Measurements from ENCODE around the gene SERGEF. TPM values are rescaled to one million over a fixed set of nuclear protein-coding genes. Genes with fewer than 3 reads are reported as not detected.

SERGEF gene
- total RNA-seq, 1 experiment from 2014 or later: 28.7 TPM

GRCh38 chr11:17763244-17763643 lies 249.6 kb downstream of the SERGEF start:
- ChIA-PET CTCF (no interaction called here), POLR2A (ENCODE audit: unreplicated experiment) (no interaction called here)
- Histone ChIP-seq H3K79me2 (ENCODE audit: low read depth) (no peaks in the 10 kb centered on the region), H3K4me2 (no peak overlapping the region), H3K27ac (no peak overlapping the region), H3K4me1 (replicated peaks; ENCODE audit: insufficient read depth) (no peaks in the 10 kb centered on the region), H3K27me3 (ENCODE audit: insufficient read depth, low read depth) (0 out of 2 replicates have a peak, but pooled peaks cover 1% of the 10 kb centered on the region), H3K4me3 (no peak overlapping the region), H3K9me2 (ENCODE audit: insufficient read depth) (no peaks in the 10 kb centered on the region), H4K20me1 (ENCODE audit: insufficient read depth) (no peaks in the 10 kb centered on the region), H3K36me3 (ENCODE audit: low read depth) (no peaks in the 10 kb centered on the region), H3F3A (ENCODE audit: insufficient read depth, low read depth) (no peaks in the 10 kb centered on the region), H3K9me3 (ENCODE audit: insufficient read depth, low read depth) (no peaks in the 10 kb centered on the region), H2AFZ (no peak overlapping the region)
- no TSS peak for BruUV-seq (replicated peaks)
- TF ChIP-seq EZH2 (IDR thresholded peaks at IDR 0.05; ENCODE audit: low read depth) (no peak), CTCF (conservative IDR thresholded peaks at IDR 0.05) (no peak)
- no peak for DNase-seq
- intact Hi-C loops (cut with micrococcal nuclease; ENCODE audit: unreplicated experiment): loop anchor here (5.0 kb wide), 1 partner anchor 49 kb away; no protein-coding TSS in a partner anchor

- no TSS peak for BruUV-seq (replicated peaks)
Measured at GRCh38 chr11:17762309-17762974, 250.4 kb downstream of the SERGEF start.

More at GRCh38 chr11:17762309-17762974, 250.4 kb downstream of the SERGEF start:
- Histone ChIP-seq H3K4me1 (replicated peaks; ENCODE audit: insufficient read depth) (no peaks in the 10 kb centered on the region), H3K27ac (no peak overlapping the region), H3K9me2 (ENCODE audit: insufficient read depth) (no peaks in the 10 kb centered on the region), H3K9me3 (ENCODE audit: insufficient read depth, low read depth) (no peaks in the 10 kb centered on the region), H3K4me2 (no peak overlapping the region), H4K20me1 (ENCODE audit: insufficient read depth) (no peaks in the 10 kb centered on the region), H3K79me2 (ENCODE audit: low read depth) (no peaks in the 10 kb centered on the region), H3K27me3 (ENCODE audit: insufficient read depth, low read depth) (0 out of 2 replicates have a peak, but pooled peaks cover 7% of the 10 kb centered on the region), H3F3A (ENCODE audit: insufficient read depth, low read depth) (no peaks in the 10 kb centered on the region), H2AFZ (no peak overlapping the region), H3K36me3 (ENCODE audit: low read depth) (no peaks in the 10 kb centered on the region), H3K4me3 (no peak overlapping the region)
- ChIA-PET POLR2A (ENCODE audit: unreplicated experiment) (no interaction called here), CTCF (no interaction called here)
- TF ChIP-seq CTCF (conservative IDR thresholded peaks at IDR 0.05) (no peak), EZH2 (IDR thresholded peaks at IDR 0.05; ENCODE audit: low read depth) (no peak)
- intact Hi-C loops (cut with micrococcal nuclease; ENCODE audit: unreplicated experiment): loop anchor here (5.0 kb wide), 1 partner anchor 50 kb away; no protein-coding TSS in a partner anchor
- DNase-seq: no peak

All from PC-9 (cell line).